Stomach (tissue), 9 donors: Measurements from ENCODE around the gene GSDME. TPM values are rescaled to one million over a fixed set of nuclear protein-coding genes. Genes with fewer than 3 reads are reported as not detected.

Experiments used
- DNase-seq, 2 donors: peaks; one replicate each; pipeline versions ENCODE4 v3.0.0 to v3.0.0-alpha.2; 2013 to 2019
- H3K27ac ChIP-seq, 5 donors: fragments of 200-600 bp in 4 of 5; sonication (generic) in 4 of 5; one replicate each; pipeline ENCODE4 v1.5.1; 2013 to 2019; ENCODE audit warnings: mild to moderate bottlenecking in 1 of 5, moderate library complexity in 1 of 5
- H3K27me3 ChIP-seq, 3 donors: fragments of 200-600 bp; sonication (generic); one replicate each; pipeline ENCODE4 v1.5.1; 2017 to 2019; ENCODE audit warnings: mixed run types in 1 of 3
- H3K36me3 ChIP-seq, 4 donors: fragments of 200-600 bp; sonication (generic); 1 replicate in 3 of 4; 2 replicates in 1 of 4; pipeline ENCODE4 v1.5.1; 2016 to 2019
- H3K4me1 ChIP-seq, 4 donors: fragments of 200-600 bp; sonication (generic); one replicate each; pipeline ENCODE4 v1.5.1; 2016 to 2019
- H3K4me3 ChIP-seq, 4 donors: fragments of 200-600 bp; sonication (generic) in 3 of 4; one replicate each; pipeline ENCODE4 v1.5.1; 2016 to 2019; ENCODE audit warnings: mild to moderate bottlenecking in 1 of 4
- H3K9me3 ChIP-seq, 4 donors: fragments of 200-600 bp; sonication (generic); one replicate each; pipeline ENCODE4 v1.5.1; 2016 to 2019
- CTCF ChIP-seq, 7 experiments: fragments of 450-650 bp in 4 of 7; fragments of 200-600 bp in 3 of 7; sonication (generic) in 3 of 7; IDR thresholded peaks; one replicate each; pipeline ENCODE4 v1.5.1; 2016 to 2019; ENCODE audit warnings: antibody characterized with exemption in 7 of 7, control low read depth in 2 of 7, mild to moderate bottlenecking in 1 of 7
- EP300 ChIP-seq: sonication (generic); formaldehyde crosslinking; IDR thresholded peaks from one replicate; pipeline ENCODE4 v1.6.1; 2017; ENCODE audit warnings: antibody characterized with exemption
- POLR2A ChIP-seq, 4 donors: fragments of 450-650 bp; IDR thresholded peaks; one replicate each; pipeline ENCODE4 v1.6.1; 2016; ENCODE audit warnings: antibody characterized with exemption in 4 of 4, control low read depth in 2 of 4, mild to moderate bottlenecking in 1 of 4, moderate library complexity in 1 of 4
- POLR2AphosphoS5 ChIP-seq, 3 donors: sonication (generic); formaldehyde crosslinking; IDR thresholded peaks; one replicate each; pipeline ENCODE4 v1.6.1; 2016; ENCODE audit warnings: antibody characterized with exemption in 3 of 3
- WGBS, 5 donors: extraction: QIAGEN DNeasy Blood & Tissue Kit in 3 of 5; methylation state at CpG; one replicate each; pipeline versions ENCODE4 v1.1.5 to v1.1.7; 2013 to 2018; 5-methylcytosine and 5-hydroxymethylcytosine counted together
- intact Hi-C: fragments of 100-400 bp; cut with DNase I; formaldehyde crosslinking; loops from one replicate; pipeline ENCODE4 v1.15.1; 2023; ENCODE audit warnings: low total_unique reads
- polyA plus RNA-seq, 3 donors: library from polyadenylated mRNA; stranded (reverse); fragments of 200-250 nt; gene quantifications; one replicate each; pipeline ENCODE4 v1.2.3, GENCODE V29; 2013
- total RNA-seq, 5 donors: library from RNA; depleted of rRNA; stranded (reverse); fragments of >200 nt; gene quantifications; one replicate each; pipeline versions ENCODE4 v1.1.0 to v1.2.3, GENCODE V29; 2014 to 2016
- donor health status: healthy with polysubstance abuse.
- donor health status: Bipolar disorder and iron deficiency.
- donor health status: healthy.

The GSDME gene
- total and polyA plus RNA-seq, 8 donors = 2.6 to 11.9 (median 4.5) TPM; not detected in 1

- Histone ChIP-seq H3K4me3 (no peak overlapping the region), H3K36me3 (no peaks in the 10 kb centered on the region), H3K27me3 (no peaks in the 10 kb centered on the region), H3K27ac (no peak overlapping the region), H3K4me1 (no peaks in the 10 kb centered on the region), H3K9me3 (peaks cover 0 to 3% (median 0%) of the 10 kb centered on the region in 4 donors)
- DNase-seq = no peak
- TF ChIP-seq EP300 = no peak
- TF ChIP-seq CTCF (IDR thresholded peaks at IDR 0.05) = no peak
- no peak for TF ChIP-seq POLR2AphosphoS5 (IDR thresholded peaks at IDR 0.05)
- TF ChIP-seq POLR2A (IDR thresholded peaks at IDR 0.05) = no peak
- intact Hi-C loops = no loop called here
- WGBS, 5 donors = 93 to 98% (median 97%) methylated on average over 9 of the region's 9 CpGs
These were observed 30.8 kb upstream of the GSDME start for GRCh38 chr7:24788075-24788474.

- H3K36me3 ChIP-seq = no peaks in the 10 kb centered on the region
- WGBS, 5 donors = 69 to 87% (median 71%) methylated on average over 5 of the region's 5 CpGs
- H3K4me3 ChIP-seq = no peak overlapping the region
- intact Hi-C loops = no loop called here
- DNase-seq = no peak
- H3K27me3 ChIP-seq = no peaks in the 10 kb centered on the region
- no peak overlapping the region for H3K27ac ChIP-seq
- H3K4me1 ChIP-seq = no peaks in the 10 kb centered on the region
- H3K9me3 ChIP-seq = peaks cover 0 to 3% (median 0%) of the 10 kb centered on the region in 4 donors
- TF ChIP-seq POLR2A (IDR thresholded peaks at IDR 0.05) (no peak), CTCF (IDR thresholded peaks at IDR 0.05) (no peak), POLR2AphosphoS5 (IDR thresholded peaks at IDR 0.05) (no peak), EP300 (no peak)
These were observed 29.7 kb upstream of the GSDME start for GRCh38 chr7:24786941-24787340.

GRCh38 chr7:24786306-24786705, 29.0 kb upstream of the GSDME start:
- Histone ChIP-seq H3K27ac (no peak overlapping the region), H3K4me3 (no peak overlapping the region), H3K27me3 (no peaks in the 10 kb centered on the region), H3K4me1 (no peaks in the 10 kb centered on the region), H3K36me3 (no peaks in the 10 kb centered on the region), H3K9me3 (peaks cover 0 to 3% (median 0%) of the 10 kb centered on the region in 4 donors)
- TF ChIP-seq EP300 (no peak), POLR2AphosphoS5 (IDR thresholded peaks at IDR 0.05) (no peak), CTCF (IDR thresholded peaks at IDR 0.05) (no peak), POLR2A (IDR thresholded peaks at IDR 0.05) (no peak)
- DNase-seq = no peak
- intact Hi-C loops = no loop called here
- WGBS, 5 donors = 81 to 92% (median 90%) methylated on average over 4 of the region's 4 CpGs

- no peaks in the 10 kb centered on the region for H3K4me1 ChIP-seq
- no peaks in the 10 kb centered on the region for H3K27me3 ChIP-seq
- intact Hi-C loops = no loop called here
- no peak overlapping the region for H3K4me3 ChIP-seq
- peaks cover 0 to 3% (median 0%) of the 10 kb centered on the region in 4 donors for H3K9me3 ChIP-seq
- DNase-seq = no peak
- H3K27ac ChIP-seq = no peak overlapping the region
- no peak for TF ChIP-seq CTCF (IDR thresholded peaks at IDR 0.05)
- TF ChIP-seq POLR2AphosphoS5 (IDR thresholded peaks at IDR 0.05) = no peak
- no peak for TF ChIP-seq POLR2A (IDR thresholded peaks at IDR 0.05)
- no peak for TF ChIP-seq EP300
- WGBS, 5 donors = 91 to 96% (median 92%) methylated on average over 5 of the region's 5 CpGs
- no peaks in the 10 kb centered on the region for H3K36me3 ChIP-seq
These were observed 27.0 kb upstream of the GSDME start for GRCh38 chr7:24784277-24784676.
